ENCODE data around the gene STAP2. TPM values are rescaled to one million over a fixed set of nuclear protein-coding genes. Genes with fewer than 3 reads are reported as not detected.

The STAP2 gene
- total and polyA plus RNA-seq, 2 donors (not counting 3 experiments of a cell fraction or from before 2014, with no cell fraction given), result 12.2 to 21.7 TPM

DNA sequence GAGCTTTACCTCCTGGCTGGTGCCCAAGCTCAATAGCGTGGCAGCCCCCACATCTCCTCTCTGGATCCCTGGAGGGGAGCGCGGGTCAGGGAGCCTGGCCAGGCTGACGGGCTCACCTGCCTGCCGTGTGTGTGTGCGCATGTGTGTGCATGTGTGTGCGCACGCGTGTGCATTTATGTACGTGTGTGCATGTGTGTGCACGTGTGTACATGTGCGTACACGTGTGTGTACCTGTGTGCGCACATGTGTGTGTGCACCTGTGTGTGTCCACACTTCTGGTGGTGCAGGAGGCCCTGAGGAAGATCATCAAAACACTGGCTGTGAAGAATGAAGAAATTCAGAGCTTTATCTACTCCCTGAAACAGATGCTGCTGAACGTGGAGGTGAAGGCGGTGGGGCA lies 33.0 kb downstream of the STAP2 start:
- DNase-seq (ENCODE audit: low read depth, low spot score) (no peak), FAIRE-seq (no peak)
- intact Hi-C loops (cut with micrococcal nuclease), result no loop called here
- Histone ChIP-seq H4K20me1 (replicated peaks; ENCODE audit: control insufficient read depth, extremely low read depth, insufficient read depth, low read length) (no peaks in the 10 kb centered on the region), H3K4me3 (replicated peaks in 1 of 3; ENCODE audit: insufficient read depth in 1 of 3, low read depth in 1 of 3, low read length in 3 of 3) (no peak overlapping the region), H3K27ac (ENCODE audit: insufficient read depth, low read depth, low read length) (no peak overlapping the region), H3K36me3 (ENCODE audit: control insufficient read depth in 2 of 2, extremely low read depth in 1 of 2, insufficient read depth in 2 of 2, low read length in 2 of 2) (peaks cover 0 to 6% of the 10 kb centered on the region in 2 experiments), H2AFZ (ENCODE audit: low read depth, low read length) (no peak overlapping the region), H3K79me2 (ENCODE audit: control insufficient read depth, insufficient read depth, low read length) (no peaks in the 10 kb centered on the region), H3K4me1 (ENCODE audit: control insufficient read depth, extremely low read depth, insufficient read depth, low read length) (no peaks in the 10 kb centered on the region), H3K9me1 (replicated peaks; ENCODE audit: control insufficient read depth, extremely low read depth, insufficient read depth, low read length) (no peaks in the 10 kb centered on the region), H3K9me3 (replicated peaks; ENCODE audit: control insufficient read depth, insufficient read depth, low read length) (no peaks in the 10 kb centered on the region), H3K4me2 (ENCODE audit: insufficient read depth, low read length) (no peak overlapping the region), H3K9ac (replicated peaks; ENCODE audit: extremely low read depth, insufficient read depth, low read length) (no peak overlapping the region), H3K27me3 (ENCODE audit: control insufficient read depth in 2 of 2, insufficient read depth in 2 of 2, low read length in 2 of 2) (no peaks in the 10 kb centered on the region)
- CTCF ChIA-PET, result interaction anchor here (1.3 to 1.5 kb wide), 2 partner anchors 27 to 38 kb away, joined by 4 read pairs; no protein-coding TSS in a partner anchor
- dilution Hi-C loops (cut with MboI; ENCODE audit: extremely low pct_ligation_motif_present, low sequenced_read_pairs), result no loop called here
- no TSS peak for BruUV-seq (replicated peaks)
- POLR2A ChIA-PET, result no interaction called here
- TF ChIP-seq FOS (IDR thresholded peaks at IDR 0.05; ENCODE audit: borderline replicate concordance, insufficient read depth, low read length) (no peak), POLR2AphosphoS5 (IDR thresholded peaks at IDR 0.05; ENCODE audit: insufficient read depth, low read depth, low read length) (no peak), POLR2A (IDR thresholded peaks at IDR 0.05; ENCODE audit: low read depth, low read length) (no peak), JUN (IDR thresholded peaks at IDR 0.05; ENCODE audit: borderline replicate concordance, insufficient read depth, insufficient read length, low read depth) (no peak), EZH2 (IDR thresholded peaks at IDR 0.05; ENCODE audit: borderline replicate concordance, low read depth, low read length, severe bottlenecking) (no peak), MYC (IDR thresholded peaks at IDR 0.05; ENCODE audit: low read depth, low read length) (no peak), GATA2 (IDR thresholded peaks at IDR 0.05; ENCODE audit: insufficient read depth, insufficient read length, low read depth, low read length) (no peak)
- TF ChIP-seq, protein P1, sequence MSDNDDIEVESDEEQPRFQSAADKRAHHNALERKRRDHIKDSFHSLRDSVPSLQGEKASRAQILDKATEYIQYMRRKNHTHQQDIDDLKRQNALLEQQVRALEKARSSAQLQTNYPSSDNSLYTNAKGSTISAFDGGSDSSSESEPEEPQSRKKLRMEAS (IDR thresholded peaks at IDR 0.05; ENCODE audit: insufficient read depth, insufficient read length), result no peak
- TF ChIP-seq, protein P2, sequence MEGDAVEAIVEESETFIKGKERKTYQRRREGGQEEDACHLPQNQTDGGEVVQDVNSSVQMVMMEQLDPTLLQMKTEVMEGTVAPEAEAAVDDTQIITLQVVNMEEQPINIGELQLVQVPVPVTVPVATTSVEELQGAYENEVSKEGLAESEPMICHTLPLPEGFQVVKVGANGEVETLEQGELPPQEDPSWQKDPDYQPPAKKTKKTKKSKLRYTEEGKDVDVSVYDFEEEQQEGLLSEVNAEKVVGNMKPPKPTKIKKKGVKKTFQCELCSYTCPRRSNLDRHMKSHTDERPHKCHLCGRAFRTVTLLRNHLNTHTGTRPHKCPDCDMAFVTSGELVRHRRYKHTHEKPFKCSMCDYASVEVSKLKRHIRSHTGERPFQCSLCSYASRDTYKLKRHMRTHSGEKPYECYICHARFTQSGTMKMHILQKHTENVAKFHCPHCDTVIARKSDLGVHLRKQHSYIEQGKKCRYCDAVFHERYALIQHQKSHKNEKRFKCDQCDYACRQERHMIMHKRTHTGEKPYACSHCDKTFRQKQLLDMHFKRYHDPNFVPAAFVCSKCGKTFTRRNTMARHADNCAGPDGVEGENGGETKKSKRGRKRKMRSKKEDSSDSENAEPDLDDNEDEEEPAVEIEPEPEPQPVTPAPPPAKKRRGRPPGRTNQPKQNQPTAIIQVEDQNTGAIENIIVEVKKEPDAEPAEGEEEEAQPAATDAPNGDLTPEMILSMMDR (IDR thresholded peaks at IDR 0.05; ENCODE audit: extremely low read depth in 1 of 2, insufficient read depth in 1 of 2, low read depth in 1 of 2, low read length in 2 of 2), result no peak
